Retinal pigment epithelial cell (primary cell): ENCODE measurements around the gene PLEKHO2.
A peak's percentile ranks its signal among the peaks of the same experiment; 100 is the strongest.

Experiments
- DNase-seq: peaks from one replicate; pipeline ENCODE4 v3.0.0-alpha.2; 2010; ENCODE audit warnings: low read depth
- H3K4me3 ChIP-seq: 2 replicates; pipeline ENCODE4 v1.5.1; 2011; ENCODE audit warnings: mild to moderate bottlenecking, low read length, control low read depth, moderate library complexity
- CTCF ChIP-seq: conservative IDR thresholded peaks from 2 replicates; pipeline ENCODE4 v1.5.1; 2011; ENCODE audit warnings: low read depth, low read length, control low read depth, inconsistent platforms

PLEKHO2 gene

GRCh38 chr15:64806509-64806908 lies 35.2 kb upstream of the PLEKHO2 start:
- no peak overlapping the region for H3K4me3 ChIP-seq
- TF ChIP-seq CTCF, result no peak
- no peak for DNase-seq

- H3K4me3 ChIP-seq, result no peak overlapping the region
- DNase-seq, result no peak
- TF ChIP-seq CTCF, result no peak
Observed at GRCh38 chr15:64807051-64807749, 34.5 kb upstream of the PLEKHO2 start.

- no peak for DNase-seq
- no peak overlapping the region for H3K4me3 ChIP-seq
- TF ChIP-seq CTCF, result no peak
Observed at GRCh38 chr15:64807751-64808222, 33.9 kb upstream of the PLEKHO2 start.

- DNase-seq, result no peak
- H3K4me3 ChIP-seq, result no peak overlapping the region
- TF ChIP-seq CTCF, result no peak
Observed at GRCh38 chr15:64808785-64809453, 32.8 kb upstream of the PLEKHO2 start.

GRCh38 chr15:64809649-64810496 lies 31.8 kb upstream of the PLEKHO2 start:
- peak; percentile 95 for TF ChIP-seq CTCF
- no peak overlapping the region for H3K4me3 ChIP-seq
- no peak for DNase-seq

- no peak overlapping the region for H3K4me3 ChIP-seq
- no peak for DNase-seq
- no peak for TF ChIP-seq CTCF
Observed at GRCh38 chr15:64810497-64811326, 31.0 kb upstream of the PLEKHO2 start.
